Uterus (tissue), 2 donors: ENCODE results near the gene CFAP97D2.

ENCODE experiments used
- POLR2A ChIP-seq, 2 donors: fragments of 450-650 bp; IDR thresholded peaks; one replicate each; pipeline ENCODE4 v1.6.1; 2016; ENCODE audit warnings: antibody characterized with exemption in 2 of 2, mild to moderate bottlenecking in 1 of 2, moderate library complexity in 1 of 2
- TF ChIP-seq, protein P1 (sequence below), 4 experiments: fragments of 200-600 bp in 2 of 4; fragments of 450-650 bp in 2 of 4; sonication (generic) in 2 of 4; IDR thresholded peaks; one replicate each; pipeline ENCODE4 v1.5.1; 2016 to 2019; ENCODE audit warnings: antibody characterized with exemption in 4 of 4, mild to moderate bottlenecking in 2 of 4, moderate library complexity in 1 of 4

DNA sequence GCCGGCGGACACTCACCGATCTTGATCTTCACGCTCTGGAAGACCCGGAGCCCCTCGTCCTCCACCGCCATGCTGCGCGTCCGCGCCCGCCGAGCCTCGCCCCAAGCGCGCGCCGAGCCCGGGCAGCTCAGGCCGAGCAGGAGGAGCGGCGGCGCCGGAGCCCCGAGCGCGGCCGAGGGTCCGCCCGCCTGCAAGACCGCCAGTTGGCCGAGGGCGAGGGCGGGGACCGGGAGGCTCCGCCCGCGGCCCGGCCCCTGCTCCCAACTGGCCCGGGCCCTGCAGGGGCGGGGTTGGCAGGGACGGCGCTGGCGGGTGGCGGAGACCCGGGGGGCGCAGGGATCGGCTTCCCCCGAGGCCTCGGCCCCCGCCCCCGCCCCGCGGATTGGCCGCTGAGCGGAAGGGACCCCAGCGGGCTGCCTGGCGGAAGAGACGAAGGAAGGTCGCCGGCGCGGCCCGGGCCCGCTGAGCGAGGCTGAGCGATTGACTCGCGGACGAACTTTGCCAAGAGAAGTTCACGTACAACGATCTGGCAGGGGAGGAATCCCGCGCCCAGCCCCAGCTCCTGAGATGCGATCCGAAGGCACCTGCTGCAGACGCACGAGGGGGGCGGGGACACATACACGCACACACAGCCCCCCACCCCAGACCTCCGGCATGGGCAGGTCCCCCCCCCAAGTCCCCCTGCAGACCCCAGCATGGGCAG is 46.5 kb upstream of the CFAP97D2 start, which contains the start of gene RASA3:
- TF ChIP-seq, protein P1, sequence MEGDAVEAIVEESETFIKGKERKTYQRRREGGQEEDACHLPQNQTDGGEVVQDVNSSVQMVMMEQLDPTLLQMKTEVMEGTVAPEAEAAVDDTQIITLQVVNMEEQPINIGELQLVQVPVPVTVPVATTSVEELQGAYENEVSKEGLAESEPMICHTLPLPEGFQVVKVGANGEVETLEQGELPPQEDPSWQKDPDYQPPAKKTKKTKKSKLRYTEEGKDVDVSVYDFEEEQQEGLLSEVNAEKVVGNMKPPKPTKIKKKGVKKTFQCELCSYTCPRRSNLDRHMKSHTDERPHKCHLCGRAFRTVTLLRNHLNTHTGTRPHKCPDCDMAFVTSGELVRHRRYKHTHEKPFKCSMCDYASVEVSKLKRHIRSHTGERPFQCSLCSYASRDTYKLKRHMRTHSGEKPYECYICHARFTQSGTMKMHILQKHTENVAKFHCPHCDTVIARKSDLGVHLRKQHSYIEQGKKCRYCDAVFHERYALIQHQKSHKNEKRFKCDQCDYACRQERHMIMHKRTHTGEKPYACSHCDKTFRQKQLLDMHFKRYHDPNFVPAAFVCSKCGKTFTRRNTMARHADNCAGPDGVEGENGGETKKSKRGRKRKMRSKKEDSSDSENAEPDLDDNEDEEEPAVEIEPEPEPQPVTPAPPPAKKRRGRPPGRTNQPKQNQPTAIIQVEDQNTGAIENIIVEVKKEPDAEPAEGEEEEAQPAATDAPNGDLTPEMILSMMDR (IDR thresholded peaks at IDR 0.05): no peak
- TF ChIP-seq POLR2A (IDR thresholded peaks at IDR 0.05): peak; percentile 75 to 88
